Stimulated activated CD8-positive, alpha-beta memory T cell treated with anti-CD3 and anti-CD28 coated beads, Interleukin-7, amount 100 ng/mL, for 1 hour (primary cell): ENCODE measurements around the gene PCDHA1.
"Not testable (repeated sequence)": the region's sequence is repeated elsewhere in the genome, so short reads cannot be mapped to it uniquely, and the experiment has no call there.

Source experiments
- DNase-seq, 2 donors: peaks; one replicate each; pipeline ENCODE4 v3.0.0-alpha.2; 2020; ENCODE audit warnings: low read depth in 2 of 2

Gene PCDHA1

GRCh38 chr5:140785905-140786686 is at the start of gene PCDHA1:
PCDHA1 (plus strand) TSS chr5:140786140.
- no peak for DNase-seq

- DNase-seq, result no peak
These were observed 48.5 kb upstream of the PCDHA1 start for GRCh38 chr5:140737486-140737885.

DNA sequence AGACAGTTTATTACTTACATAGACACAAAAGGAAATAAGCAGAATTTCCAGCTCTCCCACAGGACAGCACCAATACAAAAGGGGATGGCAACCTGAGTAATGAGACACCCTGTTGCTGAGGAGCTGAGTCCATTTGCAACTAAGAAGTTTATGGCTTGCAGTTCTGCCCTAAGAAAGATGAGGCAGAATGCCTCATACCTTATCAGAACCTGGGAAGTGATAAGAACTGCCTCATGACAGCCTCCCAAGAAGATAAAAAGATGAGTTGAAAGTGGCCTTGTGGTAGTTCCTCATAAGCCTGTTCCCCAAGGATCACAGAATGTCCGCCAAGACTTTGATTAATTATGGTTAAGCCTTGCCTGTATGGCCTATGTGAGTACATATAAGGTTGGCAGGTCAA is 44.0 kb upstream of the PCDHA1 start:
- DNase-seq, result no peak

DNA sequence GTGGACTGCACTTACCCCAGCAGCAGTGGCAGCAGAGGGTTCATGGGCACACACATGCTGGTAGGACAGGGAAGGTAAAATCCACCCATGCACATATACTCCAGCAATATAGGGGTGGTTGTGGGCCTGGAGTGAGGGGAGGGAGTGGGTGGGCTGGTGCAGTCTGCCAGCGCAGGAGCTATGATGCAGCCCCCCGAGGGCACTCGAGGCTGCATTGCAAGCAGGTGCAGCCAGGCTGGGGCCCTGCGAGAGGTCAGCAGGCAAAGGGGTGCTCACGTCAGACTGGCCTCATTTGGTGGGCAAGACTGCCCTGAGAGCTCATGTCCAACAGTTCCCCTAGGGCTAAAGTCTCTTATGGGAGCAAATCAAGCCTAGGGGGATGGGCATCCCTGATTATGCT is 32.4 kb upstream of the PCDHA1 start:
- no peak for DNase-seq

DNA sequence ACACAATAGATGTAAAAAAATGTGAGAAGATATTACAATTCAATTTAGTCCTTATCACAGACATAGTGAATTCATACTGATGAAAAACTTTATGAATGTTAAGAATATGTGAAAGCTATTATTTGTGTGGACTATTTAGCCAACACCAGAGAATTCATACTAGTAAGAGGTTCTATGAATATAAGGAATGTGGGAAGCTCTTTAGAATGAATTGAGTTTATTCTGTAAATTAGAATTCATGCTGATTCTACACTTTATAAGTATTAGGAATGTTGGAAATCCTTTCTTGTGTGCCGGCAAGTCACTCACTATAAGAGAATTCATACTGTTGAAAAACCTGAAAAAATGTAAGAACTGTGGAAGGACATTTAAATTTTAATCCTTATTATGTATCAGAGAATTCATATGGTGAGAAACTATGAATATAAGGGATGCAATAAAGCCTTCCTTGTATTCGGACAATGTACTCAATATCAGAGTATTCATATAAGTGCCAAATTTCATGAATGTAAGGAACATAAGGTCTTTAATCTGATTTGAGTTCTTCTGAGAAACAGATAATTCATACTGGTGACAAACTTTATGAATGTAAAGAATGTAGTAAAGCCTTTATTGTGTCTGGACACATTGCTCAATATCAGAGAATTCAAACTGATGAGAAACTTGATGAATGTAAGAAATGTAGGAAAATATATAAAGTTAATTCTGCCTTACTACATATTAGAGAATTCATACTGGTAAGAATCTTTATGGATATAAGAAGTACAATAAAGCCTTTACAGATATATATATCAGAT is 21.6 kb upstream of the PCDHA1 start:
- no peak for DNase-seq

DNA sequence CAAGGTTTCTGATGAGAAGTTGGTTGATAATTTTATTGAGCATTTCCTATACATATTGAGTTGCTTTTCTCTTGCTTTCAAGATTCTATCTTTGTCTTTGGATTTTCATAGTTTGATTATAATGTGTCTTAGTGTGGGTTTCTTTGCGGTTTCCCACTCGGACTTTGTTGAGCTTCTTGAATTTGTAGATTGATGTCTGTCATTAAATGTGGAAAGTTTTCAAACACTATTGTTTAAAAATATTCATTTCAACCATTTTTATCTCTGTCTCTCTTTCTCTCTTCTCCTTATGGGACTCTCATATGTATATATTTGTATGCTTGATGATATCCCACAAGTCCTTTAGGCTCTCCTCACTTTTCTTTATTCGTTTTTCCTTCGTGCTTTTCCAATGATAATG is 18.5 kb upstream of the PCDHA1 start:
- DNase-seq, result no peak

GRCh38 chr5:140780512-140780911 is 5.4 kb upstream of the PCDHA1 start:
- no peak for DNase-seq

GRCh38 chr5:140787422-140787821 is 1.5 kb downstream of the PCDHA1 start:
- not testable (repeated sequence) for DNase-seq

DNA sequence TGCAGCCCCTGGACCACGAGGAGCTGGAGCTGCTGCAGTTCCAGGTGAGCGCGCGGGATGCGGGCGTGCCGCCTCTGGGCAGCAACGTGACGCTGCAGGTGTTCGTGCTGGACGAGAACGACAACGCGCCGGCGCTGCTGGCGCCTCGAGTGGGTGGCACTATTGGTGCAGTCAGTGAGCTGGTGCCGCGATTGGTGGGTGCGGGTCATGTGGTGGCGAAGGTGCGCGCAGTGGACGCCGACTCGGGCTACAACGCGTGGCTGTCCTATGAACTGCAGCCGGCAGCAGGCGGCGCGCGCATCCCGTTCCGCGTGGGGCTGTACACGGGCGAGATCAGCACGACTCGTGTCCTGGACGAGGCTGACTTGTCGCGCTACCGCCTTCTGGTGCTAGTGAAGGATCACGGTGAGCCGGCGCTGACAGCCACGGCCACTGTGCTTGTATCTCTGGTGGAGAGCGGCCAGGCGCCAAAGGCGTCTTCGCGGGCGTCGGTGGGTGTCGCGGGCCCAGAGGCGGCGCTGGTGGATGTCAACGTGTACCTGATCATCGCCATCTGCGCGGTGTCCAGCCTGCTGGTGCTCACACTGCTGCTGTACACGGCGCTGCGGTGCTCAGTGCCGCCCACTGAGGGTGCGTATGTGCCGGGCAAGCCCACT is 2.0 kb downstream of the PCDHA1 start:
- not testable (repeated sequence) for DNase-seq

DNA sequence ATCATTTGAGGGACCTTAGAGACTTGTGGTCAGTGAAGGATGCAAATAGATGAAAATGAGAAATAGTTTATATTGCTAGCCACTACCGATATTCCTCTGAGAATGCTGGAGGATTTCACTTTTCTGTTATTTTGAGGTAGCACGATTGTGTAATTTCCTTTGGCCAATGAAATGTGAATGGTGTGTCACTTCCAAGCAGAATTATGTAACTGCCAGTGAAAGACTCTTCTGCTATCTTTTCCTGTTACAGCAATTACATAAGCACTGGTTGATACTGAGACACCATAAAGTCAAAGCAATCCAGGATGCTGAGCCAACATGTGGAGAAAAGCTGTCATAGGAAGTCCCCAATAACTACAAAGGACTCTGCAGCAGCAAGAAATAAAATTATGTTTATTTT is 5.1 kb downstream of the PCDHA1 start:
- DNase-seq, result no peak

- DNase-seq, result no peak
These were observed 8.8 kb downstream of the PCDHA1 start, which contains the start of gene PCDHA2 for GRCh38 chr5:140794595-140795258. PCDHA2 (plus strand) TSS chr5:140794852.

- no peak for DNase-seq
These were observed 9.3 kb downstream of the PCDHA1 start for GRCh38 chr5:140795259-140795641.

- not testable (repeated sequence) for DNase-seq
These were observed 10.3 kb downstream of the PCDHA1 start for GRCh38 chr5:140796072-140796717.

DNA sequence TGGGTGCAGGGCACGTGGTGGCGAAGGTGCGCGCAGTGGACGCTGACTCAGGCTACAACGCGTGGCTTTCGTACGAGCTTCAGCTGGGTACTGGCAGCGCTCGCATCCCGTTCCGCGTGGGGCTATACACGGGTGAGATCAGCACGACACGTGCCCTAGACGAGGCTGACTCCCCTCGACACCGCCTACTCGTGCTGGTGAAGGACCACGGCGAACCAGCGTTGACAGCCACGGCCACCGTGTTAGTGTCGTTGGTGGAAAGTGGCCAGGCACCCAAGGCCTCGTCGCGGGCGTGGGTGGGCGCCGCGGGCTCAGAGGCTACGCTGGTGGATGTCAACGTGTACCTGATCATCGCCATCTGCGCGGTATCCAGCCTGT is 10.8 kb downstream of the PCDHA1 start:
- no peak for DNase-seq

GRCh38 chr5:140800816-140801493 is 15.0 kb downstream of the PCDHA1 start, which contains the start of gene PCDHA3:
PCDHA3 (plus strand) TSS chr5:140801057.
- no peak for DNase-seq

DNA sequence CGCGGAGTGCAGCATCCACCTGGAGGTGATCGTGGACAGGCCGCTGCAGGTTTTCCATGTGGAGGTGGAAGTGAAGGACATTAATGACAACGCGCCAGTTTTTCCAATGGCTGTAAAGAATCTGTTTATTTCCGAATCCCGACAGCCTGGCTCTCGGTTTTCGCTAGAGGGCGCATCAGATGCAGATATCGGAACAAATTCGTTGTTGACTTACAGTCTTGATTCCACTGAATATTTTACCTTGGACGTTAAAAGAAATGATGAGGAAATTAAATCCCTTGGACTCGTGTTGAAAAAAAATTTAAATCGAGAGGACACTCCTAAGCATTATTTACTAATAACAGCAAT is 15.5 kb downstream of the PCDHA1 start:
- DNase-seq, result no peak

- not testable (repeated sequence) for DNase-seq
These were observed 16.4 kb downstream of the PCDHA1 start for GRCh38 chr5:140802381-140802780.

- DNase-seq, result no peak
These were observed 16.9 kb downstream of the PCDHA1 start for GRCh38 chr5:140802781-140803271.

GRCh38 chr5:140806834-140807775 is 21.2 kb downstream of the PCDHA1 start, which contains the start of gene PCDHA4:
PCDHA4 (plus strand) TSS chr5:140807068.
- no peak for DNase-seq
